Endothelial cell of umbilical vein (primary cell): Measurements from ENCODE around the gene ETV6.

Experiments used
- CTCF ChIP-seq, 2 donors: IDR thresholded peaks; 1 replicate in 1 of 2; 2 replicates in 1 of 2; pipeline ENCODE4 v1.5.1; 2011; ENCODE audit warnings: low read length in 2 of 2, mild to moderate bottlenecking in 2 of 2, moderate library complexity in 2 of 2, control low read depth in 1 of 2, inconsistent platforms in 1 of 2, low read depth in 1 of 2; ENCODE audit not compliant: insufficient read depth in 1 of 2; ENCODE audit errors: extremely low read depth in 1 of 2
- EZH2 ChIP-seq: IDR thresholded peaks from 2 replicates; pipeline ENCODE4 v1.6.1; 2012; ENCODE audit warnings: borderline replicate concordance, low read depth, mild to moderate bottlenecking, moderate library complexity, low read length, inconsistent platforms; ENCODE audit not compliant: severe bottlenecking
- MAX ChIP-seq: IDR thresholded peaks from 2 replicates; pipeline ENCODE4 v1.6.1; 2011; ENCODE audit not compliant: insufficient read depth, insufficient read length
- POLR2A ChIP-seq: IDR thresholded peaks from 2 replicates; pipeline ENCODE4 v1.6.1; 2012; ENCODE audit warnings: low read depth, mild to moderate bottlenecking, control low read depth, low read length
- POLR2AphosphoS5 ChIP-seq: IDR thresholded peaks from 2 replicates; pipeline ENCODE4 v1.6.1; 2012; ENCODE audit warnings: low read depth, mild to moderate bottlenecking, control low read depth, low read length, moderate library complexity; ENCODE audit not compliant: insufficient read depth

- TF ChIP-seq CTCF (IDR thresholded peaks at IDR 0.05; ENCODE audit: extremely low read depth in 1 of 2, insufficient read depth in 1 of 2, low read depth in 1 of 2, low read length in 2 of 2) (no peak), EZH2 (no peak), POLR2AphosphoS5 (no peak), MAX (no peak), POLR2A (no peak)
Observed at GRCh38 chr12:11678781-11679180, 29.3 kb downstream of the ETV6 start.
